Urothelium cell line (cell line): Measurements from ENCODE around the gene PTS.
"Not testable (repeated sequence)": the region's sequence is repeated elsewhere in the genome, so short reads cannot be mapped to it uniquely, and the experiment has no call there.

Experiments
- DNase-seq: peaks from one replicate; pipeline ENCODE4 v3.0.0; 2011; ENCODE audit warnings: low spot score, mixed read lengths
- FAIRE-seq: peaks from 2 replicates; lab custom pipeline; 2011; peaks lifted over from hg19 to GRCh38; lab: Jason Lieb, UNC

Gene PTS

GRCh38 chr11:112226062-112226830, at the start of gene PTS:
Gene PTS, plus strand, starts transcription at chr11:112226428. Its CDS starts 16 bp downstream, at chr11:112226444.
- DNase-seq (peak; percentile 99), FAIRE-seq (peak; percentile 95)

GRCh38 chr11:112177589-112177988, 48.6 kb upstream of the PTS start:
- no peak for FAIRE-seq
- DNase-seq: no peak

GRCh38 chr11:112178428-112178827, 47.8 kb upstream of the PTS start:
- DNase-seq (no peak), FAIRE-seq (no peak)

GRCh38 chr11:112178936-112179335, 47.3 kb upstream of the PTS start:
- no peak for FAIRE-seq

GRCh38 chr11:112179601-112180000, 46.6 kb upstream of the PTS start:
- no peak for FAIRE-seq

More at GRCh38 chr11:112178936-112179335, 47.3 kb upstream of the PTS start:
- DNase-seq: no peak

GRCh38 chr11:112182867-112183266, 43.4 kb upstream of the PTS start:
- no peak for FAIRE-seq

More at GRCh38 chr11:112179601-112180000, 46.6 kb upstream of the PTS start:
- DNase-seq: no peak

GRCh38 chr11:112185883-112186282, 40.3 kb upstream of the PTS start:
- FAIRE-seq (no peak), DNase-seq (no peak)

More at GRCh38 chr11:112182867-112183266, 43.4 kb upstream of the PTS start:
- DNase-seq: no peak

- DNase-seq (no peak), FAIRE-seq (no peak)
Measured at GRCh38 chr11:112186304-112186703, 39.9 kb upstream of the PTS start.

- DNase-seq, FAIRE-seq: not testable (repeated sequence)
Measured at GRCh38 chr11:112195113-112195512, 31.1 kb upstream of the PTS start.

GRCh38 chr11:112195951-112196351, 30.3 kb upstream of the PTS start:
- FAIRE-seq (no peak), DNase-seq (no peak)

GRCh38 chr11:112196519-112197087, 29.6 kb upstream of the PTS start:
- DNase-seq (no peak), FAIRE-seq (no peak)

GRCh38 chr11:112199101-112199500, 27.1 kb upstream of the PTS start:
- not testable (repeated sequence) for FAIRE-seq, DNase-seq

GRCh38 chr11:112200252-112200651, 26.0 kb upstream of the PTS start:
- DNase-seq (no peak), FAIRE-seq (no peak)

- DNase-seq (no peak), FAIRE-seq (no peak)
Measured at GRCh38 chr11:112206071-112206470, 20.2 kb upstream of the PTS start.

- FAIRE-seq: peak; percentile 32
- no peak for DNase-seq
Measured at GRCh38 chr11:112210890-112211289, 15.3 kb upstream of the PTS start.

GRCh38 chr11:112211536-112211935, 14.7 kb upstream of the PTS start:
- DNase-seq (no peak), FAIRE-seq (no peak)

GRCh38 chr11:112212290-112212689, 13.9 kb upstream of the PTS start:
- FAIRE-seq (no peak), DNase-seq (no peak)

GRCh38 chr11:112212710-112213109, 13.5 kb upstream of the PTS start:
- FAIRE-seq (peak; percentile 27), DNase-seq (no peak)

GRCh38 chr11:112213753-112214152, 12.5 kb upstream of the PTS start:
- peak; percentile 32 for FAIRE-seq
- no peak for DNase-seq

- FAIRE-seq (no peak), DNase-seq (no peak)
Measured at GRCh38 chr11:112215621-112216020, 10.6 kb upstream of the PTS start.

- FAIRE-seq (no peak), DNase-seq (no peak)
Measured at GRCh38 chr11:112216561-112217105, 9.6 kb upstream of the PTS start.
